ENCODE measurements around the gene NNAT. TPM values are rescaled to one million over a fixed set of nuclear protein-coding genes. Genes with fewer than 3 reads are reported as not detected.

Gene NNAT
- total RNA-seq, 1 experiment from 2014 or later = not detected

GRCh38 chr20:37494301-37494700 lies 26.7 kb upstream of the NNAT start:
- intact Hi-C loops (cut with micrococcal nuclease; ENCODE audit: unreplicated experiment) = no loop called here
- Histone ChIP-seq H3K36me3 (ENCODE audit: low read depth) (no peaks in the 10 kb centered on the region), H3K4me3 (no peak overlapping the region), H3K4me2 (no peak overlapping the region), H3K9me2 (ENCODE audit: insufficient read depth) (no peaks in the 10 kb centered on the region), H3K79me2 (ENCODE audit: low read depth) (no peaks in the 10 kb centered on the region), H2AFZ (no peak overlapping the region), H3F3A (ENCODE audit: insufficient read depth, low read depth) (no peaks in the 10 kb centered on the region), H3K27ac (no peak overlapping the region), H3K9me3 (ENCODE audit: insufficient read depth, low read depth) (no peaks in the 10 kb centered on the region), H3K27me3 (ENCODE audit: insufficient read depth, low read depth) (peaks cover 19% of the 10 kb centered on the region), H3K4me1 (replicated peaks; ENCODE audit: insufficient read depth) (no peaks in the 10 kb centered on the region), H4K20me1 (ENCODE audit: insufficient read depth) (no peaks in the 10 kb centered on the region; the same call in 1 of the 2 replicates)
- ChIA-PET CTCF (no interaction called here), POLR2A (ENCODE audit: unreplicated experiment) (no interaction called here)
- BruUV-seq (replicated peaks) = no TSS peak
- DNase-seq = no peak
- no peak for TF ChIP-seq EZH2 (IDR thresholded peaks at IDR 0.05; ENCODE audit: low read depth)
- TF ChIP-seq, protein P1, sequence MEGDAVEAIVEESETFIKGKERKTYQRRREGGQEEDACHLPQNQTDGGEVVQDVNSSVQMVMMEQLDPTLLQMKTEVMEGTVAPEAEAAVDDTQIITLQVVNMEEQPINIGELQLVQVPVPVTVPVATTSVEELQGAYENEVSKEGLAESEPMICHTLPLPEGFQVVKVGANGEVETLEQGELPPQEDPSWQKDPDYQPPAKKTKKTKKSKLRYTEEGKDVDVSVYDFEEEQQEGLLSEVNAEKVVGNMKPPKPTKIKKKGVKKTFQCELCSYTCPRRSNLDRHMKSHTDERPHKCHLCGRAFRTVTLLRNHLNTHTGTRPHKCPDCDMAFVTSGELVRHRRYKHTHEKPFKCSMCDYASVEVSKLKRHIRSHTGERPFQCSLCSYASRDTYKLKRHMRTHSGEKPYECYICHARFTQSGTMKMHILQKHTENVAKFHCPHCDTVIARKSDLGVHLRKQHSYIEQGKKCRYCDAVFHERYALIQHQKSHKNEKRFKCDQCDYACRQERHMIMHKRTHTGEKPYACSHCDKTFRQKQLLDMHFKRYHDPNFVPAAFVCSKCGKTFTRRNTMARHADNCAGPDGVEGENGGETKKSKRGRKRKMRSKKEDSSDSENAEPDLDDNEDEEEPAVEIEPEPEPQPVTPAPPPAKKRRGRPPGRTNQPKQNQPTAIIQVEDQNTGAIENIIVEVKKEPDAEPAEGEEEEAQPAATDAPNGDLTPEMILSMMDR (conservative IDR thresholded peaks at IDR 0.05) = no peak

DNA sequence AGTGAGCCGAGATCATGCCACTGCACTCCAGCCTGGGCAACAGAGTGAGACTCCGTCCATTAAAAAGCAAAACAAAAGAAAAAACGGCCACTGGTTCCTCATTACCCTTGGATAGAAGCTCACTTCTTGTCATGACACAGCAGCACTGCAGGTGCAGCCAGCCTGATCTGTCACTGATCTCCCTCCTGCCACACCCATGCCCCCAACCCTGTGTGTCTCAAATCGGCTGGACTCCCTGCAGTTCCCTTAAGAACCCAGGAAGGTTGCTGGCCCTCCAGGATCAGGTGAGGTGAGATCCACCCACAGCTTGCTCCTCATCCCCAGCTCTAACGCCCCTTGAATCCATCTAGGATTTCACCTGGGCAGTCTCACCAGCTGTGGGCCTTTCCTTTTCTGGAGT lies 26.3 kb upstream of the NNAT start:
- no peaks in the 10 kb centered on the region for H3K79me2 ChIP-seq (ENCODE audit: low read depth)
- no peak overlapping the region for H3K4me2 ChIP-seq
- POLR2A ChIA-PET (ENCODE audit: unreplicated experiment) = interaction anchor here (0.6 kb wide), 1 partner anchor 200 kb away, joined by 5 read pairs; no protein-coding TSS in a partner anchor
- no peaks in the 10 kb centered on the region for H3K36me3 ChIP-seq (ENCODE audit: low read depth)
- no TSS peak for BruUV-seq (replicated peaks)
- CTCF ChIA-PET = no interaction called here
- intact Hi-C loops (cut with micrococcal nuclease; ENCODE audit: unreplicated experiment) = no loop called here
- H4K20me1 ChIP-seq (ENCODE audit: insufficient read depth) = no peaks in the 10 kb centered on the region; the same call in 1 of the 2 replicates
- H3K4me3 ChIP-seq = no peak overlapping the region
- H3K4me1 ChIP-seq (replicated peaks; ENCODE audit: insufficient read depth) = no peaks in the 10 kb centered on the region
- DNase-seq = no peak
- H3K9me2 ChIP-seq (ENCODE audit: insufficient read depth) = no peaks in the 10 kb centered on the region
- H3K27me3 ChIP-seq (ENCODE audit: insufficient read depth, low read depth) = peaks cover 15% of the 10 kb centered on the region
- TF ChIP-seq, protein P1 (conservative IDR thresholded peaks at IDR 0.05) = no peak
- TF ChIP-seq EZH2 (IDR thresholded peaks at IDR 0.05; ENCODE audit: low read depth) = no peak
- H3F3A ChIP-seq (ENCODE audit: insufficient read depth, low read depth) = no peaks in the 10 kb centered on the region
- H2AFZ ChIP-seq = no peak overlapping the region
- H3K9me3 ChIP-seq (ENCODE audit: insufficient read depth, low read depth) = no peaks in the 10 kb centered on the region
- no peak overlapping the region for H3K27ac ChIP-seq

DNA sequence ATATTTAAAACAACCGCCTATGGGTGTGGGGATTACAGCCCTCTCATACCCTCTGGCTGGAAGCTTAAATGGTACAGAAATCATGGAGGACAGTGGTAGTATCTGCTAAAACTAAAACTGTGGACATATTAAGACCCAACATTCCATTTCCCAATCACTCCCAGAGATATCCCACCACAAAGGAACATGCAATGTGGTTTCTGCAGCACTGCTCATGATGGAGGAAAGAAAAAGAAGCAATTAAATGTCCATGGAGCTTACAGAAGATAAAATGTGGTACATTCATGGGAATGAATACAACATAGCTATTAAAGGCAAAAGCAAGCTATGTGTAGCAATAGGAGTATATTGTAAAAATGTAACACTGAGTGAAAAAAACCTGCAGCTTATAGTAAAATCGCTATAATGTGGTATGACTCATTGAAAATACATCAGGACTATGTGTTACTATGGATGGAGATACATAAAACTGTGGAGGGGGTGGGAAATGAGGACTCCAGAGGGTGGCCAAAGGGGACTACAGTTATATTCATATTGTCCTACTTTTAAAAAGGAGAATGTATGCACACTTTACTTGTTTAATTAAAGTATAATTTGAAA lies 22.9 kb upstream of the NNAT start:
- H3K27ac ChIP-seq = no peak overlapping the region
- H2AFZ ChIP-seq = no peak overlapping the region
- H4K20me1 ChIP-seq (ENCODE audit: insufficient read depth) = no peaks in the 10 kb centered on the region; the same call in 1 of the 2 replicates
- H3K9me2 ChIP-seq (ENCODE audit: insufficient read depth) = no peaks in the 10 kb centered on the region
- no peaks in the 10 kb centered on the region for H3K9me3 ChIP-seq (ENCODE audit: insufficient read depth, low read depth)
- H3K4me2 ChIP-seq = no peak overlapping the region
- ChIA-PET CTCF (interaction anchor here (0.6 kb wide), 1 partner anchor 495 kb away, joined by 6 read pairs; no protein-coding TSS in a partner anchor), POLR2A (ENCODE audit: unreplicated experiment) (no interaction called here)
- H3K27me3 ChIP-seq (ENCODE audit: insufficient read depth, low read depth) = no peaks in the 10 kb centered on the region
- no peaks in the 10 kb centered on the region; the same call in 1 of the 2 replicates for H3F3A ChIP-seq (ENCODE audit: insufficient read depth, low read depth)
- TF ChIP-seq, protein P1 (conservative IDR thresholded peaks at IDR 0.05) = no peak
- TF ChIP-seq EZH2 (IDR thresholded peaks at IDR 0.05; ENCODE audit: low read depth) = no peak
- no peaks in the 10 kb centered on the region for H3K79me2 ChIP-seq (ENCODE audit: low read depth)
- no peaks in the 10 kb centered on the region for H3K4me1 ChIP-seq (replicated peaks; ENCODE audit: insufficient read depth)
- H3K36me3 ChIP-seq (ENCODE audit: low read depth) = no peaks in the 10 kb centered on the region
- DNase-seq = no peak
- intact Hi-C loops (cut with micrococcal nuclease; ENCODE audit: unreplicated experiment) = no loop called here
- BruUV-seq (replicated peaks) = no TSS peak
- no peak overlapping the region for H3K4me3 ChIP-seq

Data from PC-9 (cell line).